Body of pancreas (tissue), 4 donors: ENCODE results near the gene GRIP1.

Experiments used
- POLR2A ChIP-seq, 3 donors: fragments of 450-650 bp; IDR thresholded peaks; one replicate each; pipeline ENCODE4 v1.6.1; 2016; ENCODE audit warnings: antibody characterized with exemption in 3 of 3, mild to moderate bottlenecking in 2 of 3
- TF ChIP-seq, protein P1 (sequence below), 7 experiments: fragments of 450-650 bp in 4 of 7; fragments of 200-600 bp in 3 of 7; sonication (generic) in 3 of 7; IDR thresholded peaks; one replicate each; pipeline ENCODE4 v1.5.1; 2016 to 2019; ENCODE audit warnings: antibody characterized with exemption in 7 of 7

DNA sequence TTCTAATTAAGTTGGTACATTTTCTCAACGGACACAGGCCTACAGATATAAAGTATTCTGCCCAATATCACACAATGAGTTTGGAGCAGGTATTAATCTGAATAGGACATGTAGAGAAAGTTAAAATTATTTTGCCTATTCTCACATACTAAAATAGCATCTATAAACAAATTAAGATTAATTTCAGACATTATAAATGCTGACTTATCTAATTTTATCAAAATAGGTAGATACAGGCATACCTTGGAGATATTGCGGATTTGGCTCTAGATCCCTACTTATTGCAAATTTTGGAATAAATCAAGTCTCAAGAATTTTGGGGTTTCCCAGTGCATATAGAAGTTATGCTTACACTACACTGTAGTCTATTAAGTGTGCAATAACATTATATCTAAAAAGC, 41.0 kb upstream of the GRIP1 start:
- TF ChIP-seq, protein P1, sequence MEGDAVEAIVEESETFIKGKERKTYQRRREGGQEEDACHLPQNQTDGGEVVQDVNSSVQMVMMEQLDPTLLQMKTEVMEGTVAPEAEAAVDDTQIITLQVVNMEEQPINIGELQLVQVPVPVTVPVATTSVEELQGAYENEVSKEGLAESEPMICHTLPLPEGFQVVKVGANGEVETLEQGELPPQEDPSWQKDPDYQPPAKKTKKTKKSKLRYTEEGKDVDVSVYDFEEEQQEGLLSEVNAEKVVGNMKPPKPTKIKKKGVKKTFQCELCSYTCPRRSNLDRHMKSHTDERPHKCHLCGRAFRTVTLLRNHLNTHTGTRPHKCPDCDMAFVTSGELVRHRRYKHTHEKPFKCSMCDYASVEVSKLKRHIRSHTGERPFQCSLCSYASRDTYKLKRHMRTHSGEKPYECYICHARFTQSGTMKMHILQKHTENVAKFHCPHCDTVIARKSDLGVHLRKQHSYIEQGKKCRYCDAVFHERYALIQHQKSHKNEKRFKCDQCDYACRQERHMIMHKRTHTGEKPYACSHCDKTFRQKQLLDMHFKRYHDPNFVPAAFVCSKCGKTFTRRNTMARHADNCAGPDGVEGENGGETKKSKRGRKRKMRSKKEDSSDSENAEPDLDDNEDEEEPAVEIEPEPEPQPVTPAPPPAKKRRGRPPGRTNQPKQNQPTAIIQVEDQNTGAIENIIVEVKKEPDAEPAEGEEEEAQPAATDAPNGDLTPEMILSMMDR (IDR thresholded peaks at IDR 0.05): no peak
- TF ChIP-seq POLR2A (IDR thresholded peaks at IDR 0.05): no peak
